ENCODE results near the gene PTPN6. TPM values are rescaled to one million over a fixed set of nuclear protein-coding genes. Genes with fewer than 3 reads are reported as not detected.

The PTPN6 gene
- polyA plus RNA-seq, 1 experiment, result 0.10 TPM

DNA sequence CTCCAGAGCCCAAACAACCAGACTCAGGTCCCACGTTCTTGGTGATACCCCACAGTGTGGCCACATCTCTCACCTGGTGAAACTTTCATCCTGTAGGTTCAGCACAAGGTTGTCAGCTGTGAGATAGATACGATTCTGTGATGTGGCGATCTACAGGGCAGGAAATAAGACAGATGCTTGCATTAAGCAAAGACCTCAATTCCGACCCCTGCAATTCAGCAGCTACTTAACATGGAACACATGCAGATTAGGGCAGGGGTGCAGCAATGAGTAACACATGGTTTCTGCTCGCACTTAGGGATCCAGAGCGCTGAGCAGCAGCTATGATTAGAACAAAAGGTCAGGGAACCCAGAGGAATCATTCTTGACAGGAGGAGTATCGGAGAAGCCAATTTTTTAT, 15.2 kb downstream of the PTPN6 start:
- Histone ChIP-seq H3K27ac (ENCODE audit: low read depth, low read length) (no peak overlapping the region), H3K4me3 (ENCODE audit: low read depth, low read length) (no peak overlapping the region), H3K9me3 (ENCODE audit: control insufficient read depth, insufficient read depth, low read length) (no peaks in the 10 kb centered on the region; the same call in 1 of the 2 replicates), H3K27me3 (ENCODE audit: control insufficient read depth, insufficient read depth, low read length) (no peaks in the 10 kb centered on the region)
- ChIA-PET CTCF (interaction anchor here (0.7 to 5.7 kb wide), 5 partner anchors 41 to 143 kb away, joined by 3 to 49 read pairs (median 4); partner anchors contain the start of gene C1RL), POLR2A (interaction anchor here (0.5 to 0.6 kb wide), 2 partner anchors 41 to 53 kb away, joined by 3 read pairs; no protein-coding TSS in a partner anchor)
- TF ChIP-seq, protein P1, sequence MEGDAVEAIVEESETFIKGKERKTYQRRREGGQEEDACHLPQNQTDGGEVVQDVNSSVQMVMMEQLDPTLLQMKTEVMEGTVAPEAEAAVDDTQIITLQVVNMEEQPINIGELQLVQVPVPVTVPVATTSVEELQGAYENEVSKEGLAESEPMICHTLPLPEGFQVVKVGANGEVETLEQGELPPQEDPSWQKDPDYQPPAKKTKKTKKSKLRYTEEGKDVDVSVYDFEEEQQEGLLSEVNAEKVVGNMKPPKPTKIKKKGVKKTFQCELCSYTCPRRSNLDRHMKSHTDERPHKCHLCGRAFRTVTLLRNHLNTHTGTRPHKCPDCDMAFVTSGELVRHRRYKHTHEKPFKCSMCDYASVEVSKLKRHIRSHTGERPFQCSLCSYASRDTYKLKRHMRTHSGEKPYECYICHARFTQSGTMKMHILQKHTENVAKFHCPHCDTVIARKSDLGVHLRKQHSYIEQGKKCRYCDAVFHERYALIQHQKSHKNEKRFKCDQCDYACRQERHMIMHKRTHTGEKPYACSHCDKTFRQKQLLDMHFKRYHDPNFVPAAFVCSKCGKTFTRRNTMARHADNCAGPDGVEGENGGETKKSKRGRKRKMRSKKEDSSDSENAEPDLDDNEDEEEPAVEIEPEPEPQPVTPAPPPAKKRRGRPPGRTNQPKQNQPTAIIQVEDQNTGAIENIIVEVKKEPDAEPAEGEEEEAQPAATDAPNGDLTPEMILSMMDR (IDR thresholded peaks at IDR 0.05; ENCODE audit: low read depth, low read length), result no peak
- no peak for DNase-seq (ENCODE audit: low read depth, low spot score)

GRCh38 chr12:6967651-6968100, 16.5 kb downstream of the PTPN6 start:
- DNase-seq (ENCODE audit: low read depth, low spot score), result no peak
- Histone ChIP-seq H3K27ac (ENCODE audit: low read depth, low read length) (no peak overlapping the region), H3K4me3 (ENCODE audit: low read depth, low read length) (no peak overlapping the region), H3K27me3 (ENCODE audit: control insufficient read depth, insufficient read depth, low read length) (no peaks in the 10 kb centered on the region), H3K9me3 (ENCODE audit: control insufficient read depth, insufficient read depth, low read length) (no peaks in the 10 kb centered on the region; the same call in 1 of the 2 replicates)
- TF ChIP-seq, protein P1 (IDR thresholded peaks at IDR 0.05; ENCODE audit: low read depth, low read length), result no peak
- POLR2A ChIA-PET, result interaction anchor here (1.2 kb wide), 1 partner anchor 24 kb away, joined by 4 read pairs; the partner anchor contains the start of gene C12orf57
- CTCF ChIA-PET, result interaction anchor here (0.8 to 1.7 kb wide), 4 partner anchors 43 to 145 kb away, joined by 3 to 5 read pairs (median 4); partner anchors contain the start of genes LPCAT3 and SPSB2

DNA sequence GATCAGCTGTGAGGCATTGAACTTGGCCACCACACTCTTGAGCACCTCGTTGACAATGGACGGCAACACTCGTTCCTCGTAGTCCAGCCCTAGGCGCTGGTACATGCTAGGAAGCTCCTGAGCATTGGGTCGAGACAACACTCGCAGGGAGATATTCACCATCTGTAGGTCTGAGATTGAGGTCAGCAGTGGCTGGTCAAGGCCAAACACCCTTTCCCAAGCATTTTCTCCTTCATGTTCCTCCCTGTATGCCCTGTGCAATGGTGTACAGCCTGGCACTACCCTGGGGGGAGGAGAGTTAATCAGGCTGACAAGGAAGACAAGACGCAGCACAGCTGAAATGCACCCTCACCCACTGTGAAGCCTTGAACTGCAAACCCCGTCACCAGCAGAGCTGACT, 17.3 kb downstream of the PTPN6 start:
- Histone ChIP-seq H3K27me3 (ENCODE audit: control insufficient read depth, insufficient read depth, low read length) (no peaks in the 10 kb centered on the region), H3K27ac (ENCODE audit: low read depth, low read length) (no peak overlapping the region), H3K4me3 (ENCODE audit: low read depth, low read length) (peak overlapping the region; percentile 10), H3K9me3 (ENCODE audit: control insufficient read depth, insufficient read depth, low read length) (no peaks in the 10 kb centered on the region; the same call in 1 of the 2 replicates)
- CTCF ChIA-PET, result interaction anchor here (0.8 to 1.7 kb wide), 7 partner anchors 24 to 145 kb away, joined by 3 to 8 read pairs (median 3); partner anchors contain the start of genes LPCAT3 and SPSB2
- DNase-seq (ENCODE audit: low read depth, low spot score), result no peak
- TF ChIP-seq, protein P1 (IDR thresholded peaks at IDR 0.05; ENCODE audit: low read depth, low read length), result no peak
- POLR2A ChIA-PET, result interaction anchor here (1.2 kb wide), 1 partner anchor 24 kb away, joined by 4 read pairs; the partner anchor contains the start of gene C12orf57

DNA sequence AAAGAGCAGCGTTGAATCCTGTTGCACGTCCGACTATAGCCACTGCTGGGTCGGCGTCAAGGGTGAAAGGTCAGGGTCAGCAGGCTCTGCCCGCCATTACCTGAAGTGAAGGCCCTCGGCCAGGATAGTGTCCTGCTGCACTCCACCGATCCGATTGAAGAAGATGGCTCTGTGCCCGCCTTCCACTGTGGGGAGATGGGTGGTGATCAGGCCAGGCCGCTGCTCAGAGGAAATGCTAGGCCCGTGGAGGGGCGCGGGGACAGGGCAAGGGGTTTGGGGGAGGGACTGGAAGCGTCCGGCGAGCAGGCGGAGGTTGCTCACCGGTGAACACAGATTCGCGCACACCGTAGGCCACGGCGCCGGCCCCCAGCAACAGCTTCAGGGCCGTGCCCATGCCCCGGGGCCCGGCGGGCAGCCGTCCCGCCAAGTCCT, 19.0 kb downstream of the PTPN6 start:
- CTCF ChIA-PET, result interaction anchor here (1.3 kb wide), 1 partner anchor 46 kb away, joined by 3 read pairs; no protein-coding TSS in a partner anchor
- TF ChIP-seq, protein P1 (IDR thresholded peaks at IDR 0.05; ENCODE audit: low read depth, low read length), result no peak
- POLR2A ChIA-PET, result no interaction called here
- H3K4me3 ChIP-seq (ENCODE audit: low read depth, low read length), result peak overlapping the region; percentile 96
- no peak for DNase-seq (ENCODE audit: low read depth, low spot score)
- H3K9me3 ChIP-seq (ENCODE audit: control insufficient read depth, insufficient read depth, low read length), result no peaks in the 10 kb centered on the region; the same call in 1 of the 2 replicates
- peak overlapping the region; percentile 52 for H3K27ac ChIP-seq (ENCODE audit: low read depth, low read length)
- no peaks in the 10 kb centered on the region for H3K27me3 ChIP-seq (ENCODE audit: control insufficient read depth, insufficient read depth, low read length)

DNA sequence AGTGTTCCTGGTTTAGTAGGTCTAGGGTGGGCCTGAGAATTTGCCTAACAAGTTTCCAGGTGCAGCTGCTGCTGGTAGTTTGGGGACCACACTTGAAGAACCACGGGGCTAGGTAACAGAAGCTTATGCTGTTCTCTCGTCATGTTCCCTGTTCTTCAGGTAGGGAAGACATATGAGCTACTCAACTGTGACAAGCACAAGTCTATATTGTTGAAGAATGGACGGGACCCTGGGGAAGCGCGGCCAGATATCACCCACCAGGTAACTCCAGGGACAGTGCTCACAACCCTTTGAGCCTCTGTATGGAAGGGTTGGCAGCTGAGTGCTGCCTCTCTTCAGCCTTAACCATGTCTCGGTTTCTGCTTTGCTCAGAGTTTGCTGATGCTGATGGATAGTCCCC, 23.0 kb downstream of the PTPN6 start:
- POLR2A ChIA-PET, result no interaction called here
- H3K9me3 ChIP-seq (ENCODE audit: control insufficient read depth, insufficient read depth, low read length), result no peaks in the 10 kb centered on the region; the same call in 1 of the 2 replicates
- no peak for DNase-seq (ENCODE audit: low read depth, low spot score)
- CTCF ChIA-PET, result interaction anchor here (2.9 kb wide), 1 partner anchor 9 kb away, joined by 8 read pairs; no protein-coding TSS in a partner anchor
- TF ChIP-seq, protein P1 (IDR thresholded peaks at IDR 0.05; ENCODE audit: low read depth, low read length), result no peak
- H3K27ac ChIP-seq (ENCODE audit: low read depth, low read length), result no peak overlapping the region
- no peaks in the 10 kb centered on the region for H3K27me3 ChIP-seq (ENCODE audit: control insufficient read depth, insufficient read depth, low read length)
- no peak overlapping the region for H3K4me3 ChIP-seq (ENCODE audit: low read depth, low read length)

Measured in AG04450 (cell line).